Skeletal muscle satellite cell (primary cell): ENCODE measurements around the gene PID1.

Experiments used
- H3K27me3 ChIP-seq: 2 replicates; pipeline ENCODE4 v1.7.0; 2013; ENCODE audit warnings: low read length; ENCODE audit not compliant: control insufficient read depth, insufficient read depth
- H3K36me3 ChIP-seq: 2 replicates; pipeline ENCODE4 v1.7.0; 2013; ENCODE audit warnings: mild to moderate bottlenecking, control low read depth, low read length; ENCODE audit not compliant: insufficient read depth
- H3K4me1 ChIP-seq: 2 replicates; pipeline ENCODE4 v1.7.0; 2013; ENCODE audit warnings: low read length; ENCODE audit not compliant: control insufficient read depth, insufficient read depth
- H3K4me2 ChIP-seq: 2 replicates; pipeline ENCODE4 v1.7.0; 2013; ENCODE audit warnings: mild to moderate bottlenecking, low read length
- H3K4me3 ChIP-seq: 2 replicates; pipeline ENCODE4 v1.7.0; 2013; ENCODE audit warnings: low read length
- H3K9ac ChIP-seq: 2 replicates; pipeline ENCODE4 v1.7.0; 2013; ENCODE audit warnings: mild to moderate bottlenecking, low read depth, low read length, moderate library complexity
- H3K9me3 ChIP-seq: replicated peaks from 2 replicates; pipeline ENCODE4 v1.7.0; 2013; ENCODE audit warnings: mild to moderate bottlenecking, control low read depth, low read length

The PID1 gene

GRCh38 chr2:229163893-229164292 is 107.2 kb downstream of the PID1 start:
- Histone ChIP-seq H3K4me1 (no peaks in the 10 kb centered on the region), H3K4me3 (no peak overlapping the region), H3K27me3 (no peaks in the 10 kb centered on the region), H3K9me3 (no peaks in the 10 kb centered on the region), H3K4me2 (no peak overlapping the region), H3K36me3 (no peaks in the 10 kb centered on the region), H3K9ac (no peak overlapping the region)

- H3K36me3 ChIP-seq = no peaks in the 10 kb centered on the region
- H3K4me2 ChIP-seq = no peak overlapping the region
- H3K9me3 ChIP-seq = no peaks in the 10 kb centered on the region
- no peaks in the 10 kb centered on the region for H3K27me3 ChIP-seq
- no peaks in the 10 kb centered on the region for H3K4me1 ChIP-seq
- H3K4me3 ChIP-seq = no peak overlapping the region
- no peak overlapping the region for H3K9ac ChIP-seq
Measured at GRCh38 chr2:229162015-229162414, 109.1 kb downstream of the PID1 start.

GRCh38 chr2:229160984-229161383 is 110.1 kb downstream of the PID1 start:
- H3K9me3 ChIP-seq = no peaks in the 10 kb centered on the region
- H3K36me3 ChIP-seq = no peaks in the 10 kb centered on the region
- H3K27me3 ChIP-seq = no peaks in the 10 kb centered on the region
- H3K4me2 ChIP-seq = no peak overlapping the region
- no peaks in the 10 kb centered on the region for H3K4me1 ChIP-seq
- no peak overlapping the region for H3K9ac ChIP-seq
- H3K4me3 ChIP-seq = no peak overlapping the region

GRCh38 chr2:229160180-229160579 is 110.9 kb downstream of the PID1 start:
- Histone ChIP-seq H3K4me1 (no peaks in the 10 kb centered on the region), H3K36me3 (no peaks in the 10 kb centered on the region), H3K4me3 (no peak overlapping the region), H3K9ac (no peak overlapping the region), H3K9me3 (no peaks in the 10 kb centered on the region), H3K4me2 (no peak overlapping the region), H3K27me3 (no peaks in the 10 kb centered on the region)

GRCh38 chr2:229159405-229159804 is 111.7 kb downstream of the PID1 start:
- H3K36me3 ChIP-seq = no peaks in the 10 kb centered on the region
- H3K9ac ChIP-seq = no peak overlapping the region
- no peaks in the 10 kb centered on the region for H3K9me3 ChIP-seq
- no peak overlapping the region for H3K4me3 ChIP-seq
- H3K4me1 ChIP-seq = peaks cover 4% of the 10 kb centered on the region
- no peaks in the 10 kb centered on the region for H3K27me3 ChIP-seq
- no peak overlapping the region for H3K4me2 ChIP-seq

- Histone ChIP-seq H3K4me2 (no peak overlapping the region), H3K9me3 (no peaks in the 10 kb centered on the region), H3K9ac (no peak overlapping the region), H3K4me3 (no peak overlapping the region), H3K27me3 (no peaks in the 10 kb centered on the region), H3K4me1 (peaks cover 7% of the 10 kb centered on the region), H3K36me3 (no peaks in the 10 kb centered on the region)
Measured at GRCh38 chr2:229154381-229154780, 116.7 kb downstream of the PID1 start.

GRCh38 chr2:229153951-229154350 is 117.1 kb downstream of the PID1 start:
- H3K9ac ChIP-seq = no peak overlapping the region

GRCh38 chr2:229153267-229153666 is 117.8 kb downstream of the PID1 start:
- H3K4me2 ChIP-seq = no peak overlapping the region
- H3K36me3 ChIP-seq = no peaks in the 10 kb centered on the region
- H3K27me3 ChIP-seq = no peaks in the 10 kb centered on the region
- H3K4me1 ChIP-seq = peaks cover 7% of the 10 kb centered on the region
- H3K9ac ChIP-seq = no peak overlapping the region
- H3K4me3 ChIP-seq = no peak overlapping the region
- no peaks in the 10 kb centered on the region for H3K9me3 ChIP-seq

More at GRCh38 chr2:229153951-229154350, 117.1 kb downstream of the PID1 start:
- no peaks in the 10 kb centered on the region for H3K9me3 ChIP-seq
- H3K4me1 ChIP-seq = peaks cover 7% of the 10 kb centered on the region
- no peaks in the 10 kb centered on the region for H3K27me3 ChIP-seq
- H3K36me3 ChIP-seq = no peaks in the 10 kb centered on the region
- H3K4me3 ChIP-seq = no peak overlapping the region
- H3K4me2 ChIP-seq = no peak overlapping the region

- Histone ChIP-seq H3K36me3 (no peaks in the 10 kb centered on the region), H3K4me3 (no peak overlapping the region), H3K9me3 (no peaks in the 10 kb centered on the region), H3K27me3 (no peaks in the 10 kb centered on the region), H3K4me1 (peaks cover 7% of the 10 kb centered on the region), H3K9ac (no peak overlapping the region), H3K4me2 (no peak overlapping the region)
Measured at GRCh38 chr2:229152674-229153073, 118.4 kb downstream of the PID1 start.

GRCh38 chr2:229150317-229150716 is 120.8 kb downstream of the PID1 start:
- no peak overlapping the region for H3K4me2 ChIP-seq
- peaks cover 7% of the 10 kb centered on the region for H3K4me1 ChIP-seq
- H3K36me3 ChIP-seq = no peaks in the 10 kb centered on the region
- no peaks in the 10 kb centered on the region for H3K27me3 ChIP-seq
- H3K9me3 ChIP-seq = no peaks in the 10 kb centered on the region
- no peak overlapping the region for H3K9ac ChIP-seq
- no peak overlapping the region for H3K4me3 ChIP-seq

- peak overlapping the region; percentile 25 for H3K9ac ChIP-seq
- H3K4me1 ChIP-seq = peaks cover 21% of the 10 kb centered on the region
- H3K4me3 ChIP-seq = no peak overlapping the region
- no peaks in the 10 kb centered on the region for H3K36me3 ChIP-seq
- H3K9me3 ChIP-seq = no peaks in the 10 kb centered on the region
- no peaks in the 10 kb centered on the region for H3K27me3 ChIP-seq
- peak overlapping the region; percentile 7 for H3K4me2 ChIP-seq
Measured at GRCh38 chr2:229141424-229142025, 129.6 kb downstream of the PID1 start.

- H3K9me3 ChIP-seq = no peaks in the 10 kb centered on the region
- no peak overlapping the region for H3K4me2 ChIP-seq
- H3K27me3 ChIP-seq = no peaks in the 10 kb centered on the region
- H3K36me3 ChIP-seq = no peaks in the 10 kb centered on the region
- no peak overlapping the region for H3K9ac ChIP-seq
- peaks cover 21% of the 10 kb centered on the region for H3K4me1 ChIP-seq
- H3K4me3 ChIP-seq = no peak overlapping the region
Measured at GRCh38 chr2:229137639-229138038, 133.4 kb downstream of the PID1 start.
